Liver (tissue), 9 donors: ENCODE measurements around the gene FAM83D. TPM values are rescaled to one million over a fixed set of nuclear protein-coding genes. Genes with fewer than 3 reads are reported as not detected.

Experiments
- DNase-seq: peaks from one replicate; pipeline ENCODE4 v3.0.0-alpha.2; 2017; ENCODE audit warnings: low spot score
- H3K27ac ChIP-seq, 2 donors: one replicate each; pipeline ENCODE4 v1.7.0; 2013; ENCODE audit warnings: inconsistent platforms in 2 of 2, low read length in 2 of 2, control low read depth in 1 of 2, low read depth in 1 of 2, mild to moderate bottlenecking in 1 of 2
- H3K27me3 ChIP-seq, 4 donors: one replicate each; pipeline versions ENCODE4 v1.6.1 to v1.7.0; 2013; ENCODE audit warnings: low read length in 3 of 4, inconsistent platforms in 1 of 4, mild to moderate bottlenecking in 1 of 4, moderate library complexity in 1 of 4; ENCODE audit not compliant: control insufficient read depth in 4 of 4, insufficient read depth in 4 of 4
- H3K36me3 ChIP-seq, 4 donors: one replicate each; pipeline versions ENCODE4 v1.6.1 to v1.7.0; 2013; ENCODE audit warnings: low read length in 3 of 4, mild to moderate bottlenecking in 3 of 4, low read depth in 1 of 4, moderate library complexity in 1 of 4; ENCODE audit not compliant: control insufficient read depth in 4 of 4, insufficient read depth in 3 of 4
- H3K4me1 ChIP-seq, 4 donors: one replicate each; pipeline versions ENCODE4 v1.6.1 to v1.7.0; 2013; ENCODE audit warnings: low read length in 3 of 4, mild to moderate bottlenecking in 3 of 4, moderate library complexity in 1 of 4; ENCODE audit not compliant: control insufficient read depth in 4 of 4, insufficient read depth in 4 of 4
- H3K4me3 ChIP-seq, 3 donors: one replicate each; pipeline versions ENCODE4 v1.6.1 to v1.7.0; 2013; ENCODE audit warnings: low read length in 3 of 3, control low read depth in 1 of 3, low read depth in 1 of 3, mild to moderate bottlenecking in 1 of 3
- H3K9ac ChIP-seq, 2 donors: one replicate each; pipeline ENCODE4 v1.7.0; 2013; ENCODE audit warnings: low read length in 2 of 2, mild to moderate bottlenecking in 2 of 2, moderate library complexity in 2 of 2, control low read depth in 1 of 2, low read depth in 1 of 2
- H3K9me3 ChIP-seq, 4 donors: one replicate each; pipeline versions ENCODE4 v1.6.1 to v1.7.0; 2013; ENCODE audit warnings: low read length in 3 of 4; ENCODE audit not compliant: control insufficient read depth in 4 of 4
- EGR1 ChIP-seq, 2 donors: IDR thresholded peaks; 2 replicates each; pipeline ENCODE4 v1.6.1; 2016 to 2018; ENCODE audit warnings: antibody characterized with exemption in 2 of 2, low read depth in 2 of 2
- FOXA1 ChIP-seq: IDR thresholded peaks from 2 replicates; pipeline ENCODE4 v1.6.1; 2016; ENCODE audit warnings: antibody characterized with exemption
- FOXA2 ChIP-seq: IDR thresholded peaks from 2 replicates; pipeline ENCODE4 v1.6.1; 2016; ENCODE audit warnings: antibody characterized with exemption
- GABPA ChIP-seq, 2 donors: IDR thresholded peaks in 1 of 2; conservative IDR thresholded peaks in 1 of 2; 2 replicates each; pipeline ENCODE4 v1.6.1; 2016; ENCODE audit warnings: antibody characterized with exemption in 2 of 2, mild to moderate bottlenecking in 1 of 2, moderate library complexity in 1 of 2
- HNF4A ChIP-seq, 2 donors: conservative IDR thresholded peaks; 2 replicates each; pipeline ENCODE4 v1.6.1; 2016; ENCODE audit warnings: antibody characterized with exemption in 2 of 2, mild to moderate bottlenecking in 2 of 2
- HNF4G ChIP-seq: IDR thresholded peaks from 2 replicates; pipeline ENCODE4 v1.6.1; 2016; ENCODE audit warnings: antibody characterized with exemption
- JUND ChIP-seq, 2 donors: IDR thresholded peaks; 2 replicates each; pipeline ENCODE4 v1.6.1; 2016; ENCODE audit warnings: antibody characterized with exemption in 2 of 2
- NR2F2 ChIP-seq: IDR thresholded peaks from 2 replicates; pipeline ENCODE4 v1.6.1; 2016; ENCODE audit warnings: antibody characterized with exemption
- RAD21 ChIP-seq, 2 donors: IDR thresholded peaks; 2 replicates each; pipeline ENCODE4 v1.6.1; 2016; ENCODE audit warnings: antibody characterized with exemption in 2 of 2, mild to moderate bottlenecking in 2 of 2
- RXRA ChIP-seq, 2 donors: IDR thresholded peaks; 2 replicates each; pipeline ENCODE4 v1.6.1; 2017 to 2018; ENCODE audit warnings: antibody characterized with exemption in 2 of 2, mild to moderate bottlenecking in 1 of 2
- SP1 ChIP-seq: IDR thresholded peaks from 2 replicates; pipeline ENCODE4 v1.6.1; 2018; ENCODE audit warnings: antibody characterized with exemption, mild to moderate bottlenecking
- TAF1 ChIP-seq: conservative IDR thresholded peaks from 2 replicates; pipeline ENCODE4 v1.6.1; 2016; ENCODE audit warnings: antibody characterized with exemption, mild to moderate bottlenecking
- YY1 ChIP-seq: IDR thresholded peaks from 2 replicates; pipeline ENCODE4 v1.6.1; 2016; ENCODE audit warnings: antibody characterized with exemption, mild to moderate bottlenecking
- WGBS: extraction: QIAGEN DNeasy Blood & Tissue Kit; methylation state at CpG from one replicate; pipeline ENCODE4 v1.1.7; 2013; 5-methylcytosine and 5-hydroxymethylcytosine counted together
- polyA plus RNA-seq, 2 donors: library from polyadenylated mRNA; stranded (reverse) in 1 of 2; unstranded in 1 of 2; fragments of 200-250 nt in 1 of 2; fragments of >200 nt in 1 of 2; fragmentation: Nextera tagmentation in 1 of 2; extraction: Ambion mirVana in 1 of 2; gene quantifications; one replicate each; pipeline versions ENCODE4 v1.2.1 to v1.2.3, GENCODE V29; 2013 to 2015
- total RNA-seq, 2 donors: library from RNA; depleted of rRNA; stranded (reverse); fragments of >200 nt; gene quantifications; one replicate each; pipeline ENCODE4 v1.2.3, GENCODE V29; 2014
- TF ChIP-seq, protein P1 (sequence below): IDR thresholded peaks from 2 replicates; pipeline ENCODE4 v1.6.1; 2016; ENCODE audit warnings: antibody characterized with exemption, mild to moderate bottlenecking
- TF ChIP-seq, protein P2 (sequence below): IDR thresholded peaks from 2 replicates; pipeline ENCODE4 v1.6.1; 2016; ENCODE audit warnings: antibody characterized with exemption
- TF ChIP-seq, protein P3 (sequence below): IDR thresholded peaks from 2 replicates; pipeline ENCODE4 v1.6.1; 2016; ENCODE audit warnings: antibody characterized with exemption
- TF ChIP-seq, protein P4 (sequence below): IDR thresholded peaks from 2 replicates; pipeline ENCODE4 v1.6.1; 2016; ENCODE audit warnings: antibody characterized with exemption
- TF ChIP-seq, protein P5 (sequence below): fragments of 150-350 bp; IDR thresholded peaks from 2 replicates; pipeline ENCODE4 v1.5.1; 2017; ENCODE audit warnings: improper control_type of control experiment, low read depth, low read length; ENCODE audit not compliant: missing input control
- donor health status: healthy.
- donor health status: healthy.
- donor health status: healthy.
- donor health status: healthy.
- donor health status: healthy.

FAM83D gene
- total and polyA plus RNA-seq, 4 donors, result 1.1 to 28.2 (median 2.7) TPM

DNA sequence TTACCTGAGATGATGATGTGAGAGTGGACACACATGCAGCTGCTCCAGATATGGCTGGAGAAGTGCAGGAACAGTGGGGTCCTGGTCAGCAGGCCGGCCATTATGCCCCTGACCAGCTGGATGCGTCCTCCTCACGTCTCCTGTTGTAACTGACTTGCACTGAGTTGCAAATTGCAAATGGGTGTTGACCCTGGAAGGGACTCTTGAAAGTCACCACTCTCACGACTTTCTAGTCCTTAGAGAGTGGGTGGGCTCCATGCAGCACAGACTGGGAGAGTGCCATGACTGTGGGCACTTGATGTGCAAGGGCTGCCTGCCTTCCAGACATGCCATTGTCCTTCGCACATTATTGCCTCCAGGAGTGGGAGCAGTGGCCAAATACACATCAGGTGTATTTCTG is 10.8 kb downstream of the FAM83D start:
- H3K27ac ChIP-seq, result no peak overlapping the region
- no peaks in the 10 kb centered on the region for H3K36me3 ChIP-seq
- WGBS, result 97% methylated on average over 5 of the region's 5 CpGs
- no peaks in the 10 kb centered on the region for H3K27me3 ChIP-seq
- no peak overlapping the region for H3K4me3 ChIP-seq
- H3K9me3 ChIP-seq, result no peaks in the 10 kb centered on the region
- TF ChIP-seq YY1 (no peak), RAD21 (IDR thresholded peaks at IDR 0.05) (no peak), EGR1 (IDR thresholded peaks at IDR 0.05; ENCODE audit: low read depth in 2 of 2) (no peak), NR2F2 (no peak), HNF4G (no peak), TAF1 (no peak)
- TF ChIP-seq, protein P1, sequence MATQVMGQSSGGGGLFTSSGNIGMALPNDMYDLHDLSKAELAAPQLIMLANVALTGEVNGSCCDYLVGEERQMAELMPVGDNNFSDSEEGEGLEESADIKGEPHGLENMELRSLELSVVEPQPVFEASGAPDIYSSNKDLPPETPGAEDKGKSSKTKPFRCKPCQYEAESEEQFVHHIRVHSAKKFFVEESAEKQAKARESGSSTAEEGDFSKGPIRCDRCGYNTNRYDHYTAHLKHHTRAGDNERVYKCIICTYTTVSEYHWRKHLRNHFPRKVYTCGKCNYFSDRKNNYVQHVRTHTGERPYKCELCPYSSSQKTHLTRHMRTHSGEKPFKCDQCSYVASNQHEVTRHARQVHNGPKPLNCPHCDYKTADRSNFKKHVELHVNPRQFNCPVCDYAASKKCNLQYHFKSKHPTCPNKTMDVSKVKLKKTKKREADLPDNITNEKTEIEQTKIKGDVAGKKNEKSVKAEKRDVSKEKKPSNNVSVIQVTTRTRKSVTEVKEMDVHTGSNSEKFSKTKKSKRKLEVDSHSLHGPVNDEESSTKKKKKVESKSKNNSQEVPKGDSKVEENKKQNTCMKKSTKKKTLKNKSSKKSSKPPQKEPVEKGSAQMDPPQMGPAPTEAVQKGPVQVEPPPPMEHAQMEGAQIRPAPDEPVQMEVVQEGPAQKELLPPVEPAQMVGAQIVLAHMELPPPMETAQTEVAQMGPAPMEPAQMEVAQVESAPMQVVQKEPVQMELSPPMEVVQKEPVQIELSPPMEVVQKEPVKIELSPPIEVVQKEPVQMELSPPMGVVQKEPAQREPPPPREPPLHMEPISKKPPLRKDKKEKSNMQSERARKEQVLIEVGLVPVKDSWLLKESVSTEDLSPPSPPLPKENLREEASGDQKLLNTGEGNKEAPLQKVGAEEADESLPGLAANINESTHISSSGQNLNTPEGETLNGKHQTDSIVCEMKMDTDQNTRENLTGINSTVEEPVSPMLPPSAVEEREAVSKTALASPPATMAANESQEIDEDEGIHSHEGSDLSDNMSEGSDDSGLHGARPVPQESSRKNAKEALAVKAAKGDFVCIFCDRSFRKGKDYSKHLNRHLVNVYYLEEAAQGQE, result no peak
- TF ChIP-seq, protein P2, sequence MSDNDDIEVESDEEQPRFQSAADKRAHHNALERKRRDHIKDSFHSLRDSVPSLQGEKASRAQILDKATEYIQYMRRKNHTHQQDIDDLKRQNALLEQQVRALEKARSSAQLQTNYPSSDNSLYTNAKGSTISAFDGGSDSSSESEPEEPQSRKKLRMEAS, result no peak
- H3K4me1 ChIP-seq, result no peaks in the 10 kb centered on the region
- no peak overlapping the region for H3K9ac ChIP-seq
- DNase-seq, result no peak

DNA sequence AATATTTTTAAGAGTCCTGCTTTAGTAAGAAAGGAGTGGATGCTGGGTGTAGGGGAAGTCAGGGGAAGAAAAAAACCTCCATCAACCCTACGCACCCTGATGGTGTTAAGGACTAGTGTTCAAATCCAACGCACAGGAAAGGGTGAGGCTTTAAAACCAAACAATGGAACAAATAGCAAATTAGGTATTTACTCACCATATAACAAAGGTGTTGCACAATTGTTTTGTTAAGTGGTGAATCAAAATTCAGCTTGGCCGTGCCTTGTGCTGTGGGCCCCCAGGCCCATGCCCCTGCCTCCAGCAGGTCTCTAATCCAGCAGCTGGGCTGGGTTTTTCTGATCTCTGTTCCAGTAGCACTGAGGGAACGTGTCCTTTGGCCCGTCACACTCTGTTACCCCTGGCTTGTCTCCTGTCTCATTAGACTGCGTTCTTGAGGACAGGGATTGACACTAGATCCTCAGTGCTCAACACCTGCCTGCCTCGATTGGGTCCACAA is 11.8 kb downstream of the FAM83D start:
- H3K27ac ChIP-seq, result no peak overlapping the region
- TF ChIP-seq RAD21 (IDR thresholded peaks at IDR 0.05) (no peak), FOXA2 (no peak), TAF1 (no peak), GABPA (IDR thresholded peaks at IDR 0.05 in 1 of 2, conservative IDR thresholded peaks at IDR 0.05 in 1 of 2) (no peak), EGR1 (IDR thresholded peaks at IDR 0.05; ENCODE audit: low read depth in 2 of 2) (no peak), HNF4A (conservative IDR thresholded peaks at IDR 0.05) (no peak), SP1 (no peak), FOXA1 (no peak), YY1 (no peak), HNF4G (no peak), JUND (IDR thresholded peaks at IDR 0.05) (no peak), RXRA (IDR thresholded peaks at IDR 0.05) (no peak), NR2F2 (no peak)
- TF ChIP-seq, protein P3, sequence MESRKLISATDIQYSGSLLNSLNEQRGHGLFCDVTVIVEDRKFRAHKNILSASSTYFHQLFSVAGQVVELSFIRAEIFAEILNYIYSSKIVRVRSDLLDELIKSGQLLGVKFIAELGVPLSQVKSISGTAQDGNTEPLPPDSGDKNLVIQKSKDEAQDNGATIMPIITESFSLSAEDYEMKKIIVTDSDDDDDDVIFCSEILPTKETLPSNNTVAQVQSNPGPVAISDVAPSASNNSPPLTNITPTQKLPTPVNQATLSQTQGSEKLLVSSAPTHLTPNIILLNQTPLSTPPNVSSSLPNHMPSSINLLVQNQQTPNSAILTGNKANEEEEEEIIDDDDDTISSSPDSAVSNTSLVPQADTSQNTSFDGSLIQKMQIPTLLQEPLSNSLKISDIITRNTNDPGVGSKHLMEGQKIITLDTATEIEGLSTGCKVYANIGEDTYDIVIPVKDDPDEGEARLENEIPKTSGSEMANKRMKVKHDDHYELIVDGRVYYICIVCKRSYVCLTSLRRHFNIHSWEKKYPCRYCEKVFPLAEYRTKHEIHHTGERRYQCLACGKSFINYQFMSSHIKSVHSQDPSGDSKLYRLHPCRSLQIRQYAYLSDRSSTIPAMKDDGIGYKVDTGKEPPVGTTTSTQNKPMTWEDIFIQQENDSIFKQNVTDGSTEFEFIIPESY, result no peak
- TF ChIP-seq, protein P2, result no peak
- TF ChIP-seq, protein P4, sequence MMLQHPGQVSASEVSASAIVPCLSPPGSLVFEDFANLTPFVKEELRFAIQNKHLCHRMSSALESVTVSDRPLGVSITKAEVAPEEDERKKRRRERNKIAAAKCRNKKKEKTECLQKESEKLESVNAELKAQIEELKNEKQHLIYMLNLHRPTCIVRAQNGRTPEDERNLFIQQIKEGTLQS, result no peak
- TF ChIP-seq, protein P1, result no peak
- TF ChIP-seq, protein P5, sequence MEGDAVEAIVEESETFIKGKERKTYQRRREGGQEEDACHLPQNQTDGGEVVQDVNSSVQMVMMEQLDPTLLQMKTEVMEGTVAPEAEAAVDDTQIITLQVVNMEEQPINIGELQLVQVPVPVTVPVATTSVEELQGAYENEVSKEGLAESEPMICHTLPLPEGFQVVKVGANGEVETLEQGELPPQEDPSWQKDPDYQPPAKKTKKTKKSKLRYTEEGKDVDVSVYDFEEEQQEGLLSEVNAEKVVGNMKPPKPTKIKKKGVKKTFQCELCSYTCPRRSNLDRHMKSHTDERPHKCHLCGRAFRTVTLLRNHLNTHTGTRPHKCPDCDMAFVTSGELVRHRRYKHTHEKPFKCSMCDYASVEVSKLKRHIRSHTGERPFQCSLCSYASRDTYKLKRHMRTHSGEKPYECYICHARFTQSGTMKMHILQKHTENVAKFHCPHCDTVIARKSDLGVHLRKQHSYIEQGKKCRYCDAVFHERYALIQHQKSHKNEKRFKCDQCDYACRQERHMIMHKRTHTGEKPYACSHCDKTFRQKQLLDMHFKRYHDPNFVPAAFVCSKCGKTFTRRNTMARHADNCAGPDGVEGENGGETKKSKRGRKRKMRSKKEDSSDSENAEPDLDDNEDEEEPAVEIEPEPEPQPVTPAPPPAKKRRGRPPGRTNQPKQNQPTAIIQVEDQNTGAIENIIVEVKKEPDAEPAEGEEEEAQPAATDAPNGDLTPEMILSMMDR, result no peak

More for the DNA sequence above, 11.8 kb downstream of the FAM83D start:
- DNase-seq, result no peak
- no peak overlapping the region for H3K4me3 ChIP-seq
- no peaks in the 10 kb centered on the region for H3K27me3 ChIP-seq
- no peaks in the 10 kb centered on the region for H3K36me3 ChIP-seq
- 97% methylated on average over 7 of the region's 7 CpGs for WGBS
- no peaks in the 10 kb centered on the region for H3K4me1 ChIP-seq
- no peaks in the 10 kb centered on the region for H3K9me3 ChIP-seq
- H3K9ac ChIP-seq, result no peak overlapping the region
